Astrocyte (in vitro differentiated cells and primary cell): ENCODE data around the gene PTH2R. TPM values are rescaled to one million over a fixed set of nuclear protein-coding genes. Genes with fewer than 3 reads are reported as not detected.

Experiments
- DNase-seq: peaks from one replicate; pipeline ENCODE4 v3.0.0-alpha.2; 2010; ENCODE audit warnings: low read depth
- FAIRE-seq: peaks from 2 replicates; lab custom pipeline; 2011; peaks lifted over from hg19 to GRCh38; lab: Jason Lieb, UNC
- H2AFZ ChIP-seq: 2 replicates; pipeline ENCODE4 v1.6.0; 2012; ENCODE audit warnings: low read depth, low read length, inconsistent platforms
- H3K27ac ChIP-seq: 2 replicates; pipeline ENCODE4 v1.5.1; 2011; ENCODE audit warnings: low read depth, low read length, inconsistent platforms
- H3K27me3 ChIP-seq: 2 replicates; pipeline ENCODE4 v1.6.0; 2011; ENCODE audit warnings: low read length, inconsistent platforms; ENCODE audit not compliant: insufficient read depth
- H3K36me3 ChIP-seq: 2 replicates; pipeline ENCODE4 v1.5.1; 2011; ENCODE audit warnings: low read length, inconsistent platforms; ENCODE audit not compliant: insufficient read depth
- H3K4me1 ChIP-seq: 2 replicates; pipeline ENCODE4 v1.5.1; 2011; ENCODE audit warnings: low read length, inconsistent platforms; ENCODE audit not compliant: insufficient read depth
- H3K4me2 ChIP-seq: 2 replicates; pipeline ENCODE4 v1.6.0; 2012; ENCODE audit warnings: low read length, inconsistent platforms
- H3K4me3 ChIP-seq: 2 replicates; pipeline ENCODE4 v1.5.1; 2011; ENCODE audit warnings: low read depth, mild to moderate bottlenecking, low read length, inconsistent platforms; ENCODE audit not compliant: insufficient read depth
- H3K79me2 ChIP-seq: 2 replicates; pipeline ENCODE4 v1.6.0; 2012; ENCODE audit warnings: mild to moderate bottlenecking, low read length, inconsistent platforms; ENCODE audit not compliant: insufficient read depth
- H3K9ac ChIP-seq: 2 replicates; pipeline ENCODE4 v1.6.0; 2012; ENCODE audit warnings: mild to moderate bottlenecking, low read length, inconsistent platforms
- H3K9me3 ChIP-seq: 2 replicates; pipeline ENCODE4 v1.5.1; 2012; ENCODE audit warnings: low read depth, mild to moderate bottlenecking, low read length, inconsistent platforms; ENCODE audit not compliant: insufficient read depth
- H4K20me1 ChIP-seq: 2 replicates; pipeline ENCODE4 v1.6.0; 2012; ENCODE audit warnings: low read length, inconsistent platforms; ENCODE audit not compliant: insufficient read depth
- H3K27ac Mint-ChIP-seq: one replicate; pipeline ENCODE4 v1.8.0; 2021; ENCODE audit warnings: mild to moderate bottlenecking, mixed read lengths; ENCODE audit not compliant: unreplicated experiment
- H3K27me3 Mint-ChIP-seq: one replicate; pipeline ENCODE4 v1.8.0; 2021; ENCODE audit warnings: low read depth, mixed read lengths; ENCODE audit not compliant: unreplicated experiment
- H3K36me3 Mint-ChIP-seq: one replicate; pipeline ENCODE4 v1.8.0; 2021; ENCODE audit warnings: low read depth, mixed read lengths; ENCODE audit not compliant: unreplicated experiment
- H3K4me1 Mint-ChIP-seq: one replicate; pipeline ENCODE4 v1.8.0; 2021; ENCODE audit warnings: low read depth, mixed read lengths; ENCODE audit not compliant: unreplicated experiment
- H3K4me3 Mint-ChIP-seq: one replicate; pipeline ENCODE4 v1.8.0; 2021; ENCODE audit warnings: mild to moderate bottlenecking, moderate library complexity, mixed read lengths; ENCODE audit not compliant: unreplicated experiment
- H3K9me3 Mint-ChIP-seq: one replicate; pipeline ENCODE4 v1.8.0; 2021; ENCODE audit warnings: mild to moderate bottlenecking, mixed read lengths; ENCODE audit not compliant: unreplicated experiment
- EZH2 ChIP-seq: IDR thresholded peaks from 2 replicates; pipeline ENCODE4 v1.6.1; 2012; ENCODE audit warnings: mild to moderate bottlenecking, low read length, inconsistent platforms; ENCODE audit not compliant: insufficient read depth
- total RNA-seq: library from RNA; stranded (reverse); gene quantifications from 2 replicates; pipeline ENCODE4 v1.2.1, GENCODE V29; 2021
- TF ChIP-seq, protein P1 (sequence below): IDR thresholded peaks from 2 replicates; pipeline ENCODE4 v1.5.1; 2011; ENCODE audit warnings: low read depth, mild to moderate bottlenecking, inconsistent platforms, low read length, moderate library complexity; ENCODE audit not compliant: insufficient read depth

Gene PTH2R
- total RNA-seq, 1 donor from 2014 or later = not detected

DNA sequence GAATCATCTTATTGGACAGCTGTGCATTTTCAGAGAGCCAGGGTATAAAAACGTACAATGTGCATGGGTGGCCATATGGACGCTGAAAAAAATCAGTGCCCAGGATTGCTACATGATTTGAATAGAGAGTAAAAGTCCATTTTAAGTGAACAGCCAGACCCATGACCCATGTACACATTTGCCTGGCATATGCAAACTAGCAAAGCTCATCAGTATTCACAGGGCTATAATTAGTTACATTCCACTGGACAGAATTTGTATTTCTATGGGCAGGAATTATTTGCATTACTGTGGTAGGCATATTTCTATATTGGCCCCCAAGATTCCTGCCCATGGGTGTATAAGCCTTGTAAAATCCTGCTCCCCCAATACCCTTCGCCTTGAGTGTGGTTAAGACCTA, 78.8 kb downstream of the PTH2R start:
- H3K4me1 ChIP-seq = no peaks in the 10 kb centered on the region
- no peak overlapping the region for H3K4me3 Mint-ChIP-seq
- H3K79me2 ChIP-seq = no peaks in the 10 kb centered on the region
- no peaks in the 10 kb centered on the region for H4K20me1 ChIP-seq
- no peaks in the 10 kb centered on the region for H3K9me3 ChIP-seq
- no peak overlapping the region for H3K4me2 ChIP-seq
- DNase-seq (no peak), FAIRE-seq (no peak)
- H3K27me3 Mint-ChIP-seq = no peaks in the 10 kb centered on the region
- no peak overlapping the region for H3K4me3 ChIP-seq
- H3K27me3 ChIP-seq = no peaks in the 10 kb centered on the region
- H3K36me3 Mint-ChIP-seq = no peaks in the 10 kb centered on the region
- no peaks in the 10 kb centered on the region for H3K36me3 ChIP-seq
- peaks cover 1% of the 10 kb centered on the region for H3K9me3 Mint-ChIP-seq
- H3K27ac ChIP-seq = no peak overlapping the region
- H2AFZ ChIP-seq = no peak overlapping the region
- no peaks in the 10 kb centered on the region for H3K4me1 Mint-ChIP-seq
- no peak overlapping the region for H3K9ac ChIP-seq
- H3K27ac Mint-ChIP-seq = no peak overlapping the region
- TF ChIP-seq, protein P1, sequence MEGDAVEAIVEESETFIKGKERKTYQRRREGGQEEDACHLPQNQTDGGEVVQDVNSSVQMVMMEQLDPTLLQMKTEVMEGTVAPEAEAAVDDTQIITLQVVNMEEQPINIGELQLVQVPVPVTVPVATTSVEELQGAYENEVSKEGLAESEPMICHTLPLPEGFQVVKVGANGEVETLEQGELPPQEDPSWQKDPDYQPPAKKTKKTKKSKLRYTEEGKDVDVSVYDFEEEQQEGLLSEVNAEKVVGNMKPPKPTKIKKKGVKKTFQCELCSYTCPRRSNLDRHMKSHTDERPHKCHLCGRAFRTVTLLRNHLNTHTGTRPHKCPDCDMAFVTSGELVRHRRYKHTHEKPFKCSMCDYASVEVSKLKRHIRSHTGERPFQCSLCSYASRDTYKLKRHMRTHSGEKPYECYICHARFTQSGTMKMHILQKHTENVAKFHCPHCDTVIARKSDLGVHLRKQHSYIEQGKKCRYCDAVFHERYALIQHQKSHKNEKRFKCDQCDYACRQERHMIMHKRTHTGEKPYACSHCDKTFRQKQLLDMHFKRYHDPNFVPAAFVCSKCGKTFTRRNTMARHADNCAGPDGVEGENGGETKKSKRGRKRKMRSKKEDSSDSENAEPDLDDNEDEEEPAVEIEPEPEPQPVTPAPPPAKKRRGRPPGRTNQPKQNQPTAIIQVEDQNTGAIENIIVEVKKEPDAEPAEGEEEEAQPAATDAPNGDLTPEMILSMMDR = no peak
- TF ChIP-seq EZH2 = no peak

- Histone ChIP-seq H3K4me2 (no peak overlapping the region), H3K9ac (no peak overlapping the region), H4K20me1 (no peaks in the 10 kb centered on the region), H3K4me3 (no peak overlapping the region), H3K79me2 (no peaks in the 10 kb centered on the region), H3K27me3 (no peaks in the 10 kb centered on the region), H3K36me3 (no peaks in the 10 kb centered on the region), H3K9me3 (no peaks in the 10 kb centered on the region), H3K4me1 (no peaks in the 10 kb centered on the region), H3K27ac (no peak overlapping the region), H2AFZ (no peak overlapping the region)
- H3K4me3 Mint-ChIP-seq = no peak overlapping the region
- H3K9me3 Mint-ChIP-seq = no peaks in the 10 kb centered on the region
- TF ChIP-seq, protein P1 = no peak
- TF ChIP-seq EZH2 = no peak
- DNase-seq (no peak), FAIRE-seq (no peak)
- no peaks in the 10 kb centered on the region for H3K36me3 Mint-ChIP-seq
- no peak overlapping the region for H3K27ac Mint-ChIP-seq
- H3K27me3 Mint-ChIP-seq = no peaks in the 10 kb centered on the region
- H3K4me1 Mint-ChIP-seq = peaks cover 3% of the 10 kb centered on the region
Observed at GRCh38 chr2:208488686-208489564, 82.3 kb downstream of the PTH2R start.

GRCh38 chr2:208489687-208490086, 83.1 kb downstream of the PTH2R start:
- Mint-ChIP-seq H3K4me1 (peaks cover 3% of the 10 kb centered on the region), H3K36me3 (no peaks in the 10 kb centered on the region), H3K9me3 (no peaks in the 10 kb centered on the region), H3K27ac (no peak overlapping the region), H3K4me3 (no peak overlapping the region), H3K27me3 (no peaks in the 10 kb centered on the region)
- no peaks in the 10 kb centered on the region for H4K20me1 ChIP-seq
- H3K27ac ChIP-seq = no peak overlapping the region
- H3K9me3 ChIP-seq = no peaks in the 10 kb centered on the region
- H3K4me1 ChIP-seq = no peaks in the 10 kb centered on the region
- no peak for DNase-seq
- H3K4me2 ChIP-seq = no peak overlapping the region
- H2AFZ ChIP-seq = no peak overlapping the region
- H3K27me3 ChIP-seq = no peaks in the 10 kb centered on the region
- no peaks in the 10 kb centered on the region for H3K79me2 ChIP-seq
- TF ChIP-seq, protein P1 = no peak
- no peak for TF ChIP-seq EZH2
- H3K4me3 ChIP-seq = no peak overlapping the region
- H3K36me3 ChIP-seq = no peaks in the 10 kb centered on the region
- no peak for FAIRE-seq
- no peak overlapping the region for H3K9ac ChIP-seq
